A673 (cell line): ENCODE data around the gene ABO. TPM values are rescaled to one million over a fixed set of nuclear protein-coding genes. Genes with fewer than 3 reads are reported as not detected.
"Not testable (repeated sequence)": the region's sequence is repeated elsewhere in the genome, so short reads cannot be mapped to it uniquely, and the experiment has no call there.

Source experiments
- BruUV-seq: library from RNA; stranded (reverse); fragments of 400-500 nt; replicated peaks from 2 replicates; lab custom pipeline; 2021; lab: Mats Ljungman, UMichigan
- CTCF ChIA-PET: fragments of 300-600 bp; sonication (Branson Sonifier 250); formaldehyde crosslinking; loops from one replicate; lab custom pipeline; 2022; ENCODE audit warnings: antibody characterized with exemption; lab: Charles Lee
- POLR2A ChIA-PET: fragments of 300-600 bp; sonication (Branson Sonifier 250); formaldehyde crosslinking; loops from one replicate; lab custom pipeline; 2022; ENCODE audit warnings: antibody characterized with exemption; ENCODE audit not compliant: low non-redundant PET; lab: Charles Lee
- DNase-seq: peaks from one replicate; pipeline ENCODE4 v3.0.0-alpha.2; 2015; ENCODE audit warnings: low spot score
- H3K27ac ChIP-seq: fragments of 200-600 bp; sonication (generic); 2 replicates; pipeline ENCODE4 v1.5.1; 2016; ENCODE audit warnings: mixed run types, low read depth, mild to moderate bottlenecking, mixed read lengths, antibody characterized with exemption, low read length; ENCODE audit not compliant: poor library complexity, severe bottlenecking
- H3K27me3 ChIP-seq: fragments of 200-600 bp; sonication (generic); replicated peaks from 2 replicates; pipeline ENCODE4 v1.6.1; 2017; ENCODE audit warnings: mixed run types, low read depth, mild to moderate bottlenecking, mixed read lengths, antibody characterized with exemption, low read length; ENCODE audit not compliant: insufficient read depth, poor library complexity
- H3K36me3 ChIP-seq: fragments of 200-600 bp; sonication (generic); 2 replicates; pipeline ENCODE4 v1.6.1; 2016; ENCODE audit warnings: mixed run types, mild to moderate bottlenecking, mixed read lengths, antibody characterized with exemption, low read length; ENCODE audit not compliant: insufficient read depth, poor library complexity, severe bottlenecking
- H3K4me1 ChIP-seq: fragments of 200-600 bp; sonication (generic); 2 replicates; pipeline ENCODE4 v1.6.1; 2017; ENCODE audit warnings: mixed run types, mild to moderate bottlenecking, mixed read lengths, antibody characterized with exemption, low read length; ENCODE audit not compliant: insufficient read depth, poor library complexity, severe bottlenecking
- H3K4me3 ChIP-seq: fragments of 200-600 bp; sonication (generic); 2 replicates; pipeline ENCODE4 v1.5.1; 2016; ENCODE audit warnings: low read depth, mixed run types, mild to moderate bottlenecking, mixed read lengths, low read length; ENCODE audit not compliant: poor library complexity, severe bottlenecking
- H3K9me3 ChIP-seq: fragments of 200-600 bp; sonication (generic); 2 replicates; pipeline ENCODE4 v1.6.1; 2016; ENCODE audit warnings: mixed run types, low read depth, mild to moderate bottlenecking, mixed read lengths, antibody characterized with exemption, low read length; ENCODE audit not compliant: poor library complexity, severe bottlenecking
- EZH2 ChIP-seq: fragments of 200-600 bp; sonication (generic); IDR thresholded peaks from 2 replicates; pipeline ENCODE4 v1.6.1; 2017; ENCODE audit warnings: borderline replicate concordance, low read depth, mild to moderate bottlenecking, mixed read lengths, antibody characterized with exemption, low read length; ENCODE audit not compliant: poor library complexity, severe bottlenecking
- intact Hi-C: fragments of 100-400 bp; cut with micrococcal nuclease; formaldehyde crosslinking; loops from one replicate; pipeline ENCODE4 v1.10.0; 2022; ENCODE audit not compliant: unreplicated experiment
- total RNA-seq: library from RNA; stranded (reverse); gene quantifications from 2 replicates; pipeline ENCODE4 v1.2.3, GENCODE V29; 2021
- TF ChIP-seq, protein P1 (sequence below): fragments of 300-800, 200-600 bp; sonication (generic); conservative IDR thresholded peaks from 2 replicates; pipeline ENCODE4 v1.5.1; 2017; ENCODE audit warnings: low read depth, mild to moderate bottlenecking, antibody characterized with exemption, low read length, moderate library complexity, mixed read lengths

ABO gene
- total RNA-seq, 1 experiment from 2014 or later, result not detected

GRCh38 chr9:133251773-133252172 lies 23.2 kb downstream of the ABO start:
- Histone ChIP-seq H3K9me3 (no peaks in the 10 kb centered on the region), H3K4me3 (no peak overlapping the region), H3K36me3 (no peaks in the 10 kb centered on the region), H3K4me1 (no peaks in the 10 kb centered on the region), H3K27me3 (peaks cover 13% of the 10 kb centered on the region), H3K27ac (no peak overlapping the region)
- POLR2A ChIA-PET, result no interaction called here
- intact Hi-C loops, result no loop called here
- TF ChIP-seq, protein P1, sequence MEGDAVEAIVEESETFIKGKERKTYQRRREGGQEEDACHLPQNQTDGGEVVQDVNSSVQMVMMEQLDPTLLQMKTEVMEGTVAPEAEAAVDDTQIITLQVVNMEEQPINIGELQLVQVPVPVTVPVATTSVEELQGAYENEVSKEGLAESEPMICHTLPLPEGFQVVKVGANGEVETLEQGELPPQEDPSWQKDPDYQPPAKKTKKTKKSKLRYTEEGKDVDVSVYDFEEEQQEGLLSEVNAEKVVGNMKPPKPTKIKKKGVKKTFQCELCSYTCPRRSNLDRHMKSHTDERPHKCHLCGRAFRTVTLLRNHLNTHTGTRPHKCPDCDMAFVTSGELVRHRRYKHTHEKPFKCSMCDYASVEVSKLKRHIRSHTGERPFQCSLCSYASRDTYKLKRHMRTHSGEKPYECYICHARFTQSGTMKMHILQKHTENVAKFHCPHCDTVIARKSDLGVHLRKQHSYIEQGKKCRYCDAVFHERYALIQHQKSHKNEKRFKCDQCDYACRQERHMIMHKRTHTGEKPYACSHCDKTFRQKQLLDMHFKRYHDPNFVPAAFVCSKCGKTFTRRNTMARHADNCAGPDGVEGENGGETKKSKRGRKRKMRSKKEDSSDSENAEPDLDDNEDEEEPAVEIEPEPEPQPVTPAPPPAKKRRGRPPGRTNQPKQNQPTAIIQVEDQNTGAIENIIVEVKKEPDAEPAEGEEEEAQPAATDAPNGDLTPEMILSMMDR, result no peak
- TF ChIP-seq EZH2, result no peak
- no TSS peak for BruUV-seq
- CTCF ChIA-PET, result no interaction called here
- DNase-seq, result no peak

GRCh38 chr9:133251221-133251620 lies 23.8 kb downstream of the ABO start:
- DNase-seq, H3K9me3 ChIP-seq, H3K36me3 ChIP-seq, H3K4me3 ChIP-seq, H3K4me1 ChIP-seq, intact Hi-C loops, H3K27ac ChIP-seq, CTCF ChIA-PET, POLR2A ChIA-PET, BruUV-seq: not testable (repeated sequence)
- H3K27me3 ChIP-seq, result peaks cover 13% of the 10 kb centered on the region

GRCh38 chr9:133250741-133251170 lies 24.2 kb downstream of the ABO start:
- intact Hi-C loops, result no loop called here
- TF ChIP-seq, protein P1, result no peak
- TF ChIP-seq EZH2, result no peak

DNA sequence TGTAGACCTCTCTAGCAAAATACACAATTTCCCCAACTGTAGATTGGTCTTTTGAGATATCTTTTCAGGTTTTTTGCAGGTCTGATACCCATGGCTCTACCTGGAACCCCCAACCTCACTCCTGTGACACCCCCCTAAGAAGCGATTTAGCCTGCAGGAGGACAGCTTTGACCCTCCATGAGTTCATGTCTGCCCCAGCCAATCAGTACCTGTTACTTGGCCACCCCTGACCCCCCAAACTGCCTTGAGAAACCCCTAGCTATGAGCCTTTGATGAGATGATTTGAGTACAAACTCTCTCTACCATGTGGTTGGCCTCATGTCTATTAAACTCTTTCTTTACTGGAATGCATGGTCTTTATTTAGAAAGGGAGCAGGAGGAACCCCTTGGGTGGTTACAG lies 25.7 kb downstream of the ABO start:
- Histone ChIP-seq H3K4me1 (no peaks in the 10 kb centered on the region), H3K36me3 (no peaks in the 10 kb centered on the region), H3K9me3 (no peaks in the 10 kb centered on the region), H3K27me3 (peaks cover 13% of the 10 kb centered on the region), H3K4me3 (no peak overlapping the region), H3K27ac (no peak overlapping the region)
- no peak for TF ChIP-seq EZH2
- TF ChIP-seq, protein P1, result no peak
- ChIA-PET CTCF (no interaction called here), POLR2A (no interaction called here)
- no TSS peak for BruUV-seq
- no peak for DNase-seq
- intact Hi-C loops, result no loop called here

More at GRCh38 chr9:133250741-133251170, 24.2 kb downstream of the ABO start:
- H3K9me3 ChIP-seq, result no peaks in the 10 kb centered on the region
- no peak for DNase-seq
- H3K27ac ChIP-seq, result no peak overlapping the region
- CTCF ChIA-PET, result no interaction called here
- POLR2A ChIA-PET, result no interaction called here
- no peaks in the 10 kb centered on the region for H3K36me3 ChIP-seq
- no peak overlapping the region for H3K4me3 ChIP-seq
- no TSS peak for BruUV-seq
- H3K27me3 ChIP-seq, result peaks cover 13% of the 10 kb centered on the region
- H3K4me1 ChIP-seq, result no peaks in the 10 kb centered on the region
